GM21381 (cell line): ENCODE measurements around the gene IRX6.

Experiments used
- ATAC-seq: cut with Tn5 transposase; IDR thresholded peaks from one replicate; pipeline ENCODE4 v1.9.1; 2021; ENCODE audit warnings: mild to moderate bottlenecking, moderate library complexity; ENCODE audit not compliant: unreplicated experiment

Gene IRX6

GRCh38 chr16:55322327-55322726 is 1.7 kb upstream of the IRX6 start:
- ATAC-seq, result no peak

GRCh38 chr16:55324285-55325079 is 479 bp downstream of the IRX6 start:
- ATAC-seq, result no peak

GRCh38 chr16:55325080-55325447 is 1.1 kb downstream of the IRX6 start:
- ATAC-seq, result no peak

GRCh38 chr16:55325458-55326109 is 1.6 kb downstream of the IRX6 start:
- ATAC-seq, result no peak

GRCh38 chr16:55326261-55327092 is 2.5 kb downstream of the IRX6 start:
- ATAC-seq, result no peak

- ATAC-seq, result no peak
Measured at GRCh38 chr16:55328611-55329569, 4.9 kb downstream of the IRX6 start.

- ATAC-seq, result no peak
Measured at GRCh38 chr16:55329791-55330428, 5.9 kb downstream of the IRX6 start.

GRCh38 chr16:55330781-55331647 is 7.0 kb downstream of the IRX6 start:
- no peak for ATAC-seq

- ATAC-seq, result no peak
Measured at GRCh38 chr16:55331648-55332185, 7.7 kb downstream of the IRX6 start.

GRCh38 chr16:55333684-55334083 is 9.7 kb downstream of the IRX6 start:
- peak; percentile 48 for ATAC-seq

- ATAC-seq, result no peak
Measured at GRCh38 chr16:55338646-55339045, 14.6 kb downstream of the IRX6 start.

GRCh38 chr16:55340445-55340844 is 16.4 kb downstream of the IRX6 start:
- ATAC-seq, result no peak

GRCh38 chr16:55341681-55342080 is 17.7 kb downstream of the IRX6 start:
- no peak for ATAC-seq

- ATAC-seq, result no peak
Measured at GRCh38 chr16:55346475-55346874, 22.5 kb downstream of the IRX6 start.

- no peak for ATAC-seq
Measured at GRCh38 chr16:55349867-55350266, 25.9 kb downstream of the IRX6 start.

GRCh38 chr16:55350984-55351383 is 27.0 kb downstream of the IRX6 start:
- no peak for ATAC-seq

- no peak for ATAC-seq
Measured at GRCh38 chr16:55351936-55352335, 27.9 kb downstream of the IRX6 start.

GRCh38 chr16:55357241-55357640 is 33.2 kb downstream of the IRX6 start:
- ATAC-seq, result no peak

GRCh38 chr16:55359946-55360345 is 35.9 kb downstream of the IRX6 start:
- no peak for ATAC-seq
